SK-N-SH (cell line): ENCODE data around the gene ACTN3. TPM values are rescaled to one million over a fixed set of nuclear protein-coding genes. Genes with fewer than 3 reads are reported as not detected.

ENCODE experiments used
- CTCF ChIA-PET: fragments of 300-600, 350-600 bp; formaldehyde crosslinking; extraction: SDS; loops from one replicate; lab custom pipeline; 2021; lab: Yijun Ruan, JAX
- POLR2A ChIA-PET: fragments of 350-600 bp; sonication (Branson Sonifier 250); formaldehyde crosslinking; extraction: SDS; loops from one replicate; lab custom pipeline; 2020; ENCODE audit warnings: antibody characterized with exemption, inconsistent platforms; lab: Yijun Ruan, JAX
- DNase-seq: peaks from one replicate; pipeline ENCODE4 v3.0.0; 2012
- H2AFZ ChIP-seq: fragments of 200-600 bp; sonication (generic); 2 replicates; pipeline ENCODE4 v1.8.1; 2016; ENCODE audit warnings: antibody characterized with exemption, mild to moderate bottlenecking, low read depth
- H3F3A ChIP-seq: fragments of 200-600 bp; sonication (generic); replicated peaks from 2 replicates; pipeline ENCODE3; 2016; ENCODE audit warnings: antibody characterized with exemption, mild to moderate bottlenecking; ENCODE audit not compliant: insufficient read depth
- H3K27ac ChIP-seq, 2 experiments: fragments of 200-500 bp in 1 of 2; fragments of 200-600 bp in 1 of 2; sonication (Bioruptor generic) in 1 of 2; sonication (generic), shearing (Covaris generic) in 1 of 2; 2 replicates each; pipeline versions ENCODE4 v1.5.1 to v1.6.1; 2014 to 2016; ENCODE audit warnings: low read depth in 2 of 2, inconsistent platforms in 1 of 2, low read length in 1 of 2, mild to moderate bottlenecking in 1 of 2, mixed read lengths in 1 of 2
- H3K27me3 ChIP-seq: fragments of 200-600 bp; sonication (generic), shearing (Covaris generic); 2 replicates; pipeline ENCODE4 v1.6.1; 2016; ENCODE audit warnings: mixed run types; ENCODE audit not compliant: insufficient read depth
- H3K36me3 ChIP-seq, 2 experiments: fragments of 200-500 bp in 1 of 2; fragments of 200-600 bp in 1 of 2; sonication (Bioruptor generic) in 1 of 2; sonication (generic) in 1 of 2; replicated peaks in 1 of 2; 2 replicates each; pipeline versions ENCODE3 to v1.5.1; 2014 to 2016; ENCODE audit warnings: low read length in 1 of 2, mild to moderate bottlenecking in 1 of 2; ENCODE audit not compliant: insufficient read depth in 2 of 2, control insufficient read depth in 1 of 2
- H3K4me1 ChIP-seq, 2 experiments: fragments of 200-500 bp in 1 of 2; fragments of 200-600 bp in 1 of 2; sonication (Bioruptor generic) in 1 of 2; sonication (generic), shearing (Covaris generic) in 1 of 2; 2 replicates each; pipeline versions ENCODE4 v1.5.1 to v1.6.1; 2014 to 2016; ENCODE audit warnings: low read depth in 1 of 2, low read length in 1 of 2, mixed run types in 1 of 2; ENCODE audit not compliant: insufficient read depth in 2 of 2, control insufficient read depth in 1 of 2
- H3K4me2 ChIP-seq: fragments of 200-600 bp; sonication (generic), shearing (Covaris generic); 2 replicates; pipeline ENCODE4 v1.6.1; 2017; ENCODE audit warnings: mixed run types
- H3K4me3 ChIP-seq, 2 experiments: fragments of 200-500 bp in 1 of 2; fragments of 200-600 bp in 1 of 2; sonication (Bioruptor generic) in 1 of 2; sonication (generic), shearing (Covaris generic) in 1 of 2; 2 replicates each; pipeline versions ENCODE4 v1.5.1 to v1.8.1; 2014 to 2016; ENCODE audit warnings: low read depth in 2 of 2, inconsistent platforms in 1 of 2, low read length in 1 of 2, mild to moderate bottlenecking in 1 of 2, mixed read lengths in 1 of 2, moderate library complexity in 1 of 2
- H3K79me2 ChIP-seq: fragments of 200-600 bp; sonication (generic); 2 replicates; pipeline ENCODE4 v1.8.1; 2017; ENCODE audit warnings: mild to moderate bottlenecking; ENCODE audit not compliant: insufficient read depth
- H3K9ac ChIP-seq: fragments of 200-600 bp; sonication (generic); 2 replicates; pipeline ENCODE4 v1.6.1; 2017; ENCODE audit warnings: mixed run types
- H3K9me2 ChIP-seq: fragments of 200-600 bp; sonication (generic); 2 replicates; pipeline ENCODE4 v1.6.1; 2017; ENCODE audit warnings: mixed run types
- H3K9me3 ChIP-seq: fragments of 200-600 bp; sonication (generic); 2 replicates; pipeline ENCODE4 v1.6.1; 2017; ENCODE audit warnings: mixed run types, mild to moderate bottlenecking, moderate library complexity
- H4K20me1 ChIP-seq: fragments of 200-600 bp; sonication (generic); 2 replicates; pipeline ENCODE4 v1.6.1; 2017; ENCODE audit warnings: mild to moderate bottlenecking, mixed run types; ENCODE audit not compliant: insufficient read depth
- CHD2 ChIP-seq: fragments of 150-350 bp; IDR thresholded peaks from 2 replicates; pipeline ENCODE4 v1.6.1; 2018; ENCODE audit warnings: low read length; ENCODE audit not compliant: partially characterized antibody
- CTCF ChIP-seq: fragments of 200-600 bp; sonication (generic); IDR thresholded peaks from 2 replicates; pipeline ENCODE4 v1.6.1; 2017; ENCODE audit warnings: antibody characterized with exemption, mild to moderate bottlenecking, moderate library complexity
- ELF1 ChIP-seq: IDR thresholded peaks from 2 replicates; pipeline ENCODE4 v1.4.0; 2012
- EP300 ChIP-seq, 2 experiments: IDR thresholded peaks; 2 replicates each; pipeline versions ENCODE4 v1.4.0 to v1.6.1; 2012; ENCODE audit warnings: borderline replicate concordance in 1 of 2, low read depth in 1 of 2, low read length in 1 of 2
- EZH2phosphoT487 ChIP-seq: fragments of 200-600 bp; sonication (generic); IDR thresholded peaks from 2 replicates; pipeline ENCODE4 v1.6.1; 2017; ENCODE audit warnings: low read depth, mixed run types, mild to moderate bottlenecking, antibody characterized with exemption, moderate library complexity, borderline replicate concordance
- FOXM1 ChIP-seq: IDR thresholded peaks from 2 replicates; pipeline ENCODE4 v1.4.0; 2012; ENCODE audit warnings: low read depth, mild to moderate bottlenecking
- GABPA ChIP-seq: IDR thresholded peaks from 2 replicates; pipeline ENCODE4 v1.4.0; 2012; ENCODE audit warnings: low read depth, mild to moderate bottlenecking
- IRF3 ChIP-seq: fragments of 150-350 bp; IDR thresholded peaks from 2 replicates; pipeline ENCODE4 v1.6.1; 2016; ENCODE audit warnings: mild to moderate bottlenecking, low read depth, low read length
- JUND ChIP-seq: IDR thresholded peaks from 2 replicates; pipeline ENCODE4 v1.4.0; 2012
- MXI1 ChIP-seq: IDR thresholded peaks from 2 replicates; pipeline ENCODE4 v1.6.1; 2012; ENCODE audit warnings: mild to moderate bottlenecking, low read depth, low read length, improper control_type of control experiment
- NFIC ChIP-seq: IDR thresholded peaks from 2 replicates; pipeline ENCODE4 v1.4.0; 2012; ENCODE audit warnings: borderline replicate concordance
- NRF1 ChIP-seq: IDR thresholded peaks from 2 replicates; pipeline ENCODE4 v1.6.1; 2012; ENCODE audit warnings: low read depth, mild to moderate bottlenecking, low read length
- PBX3 ChIP-seq: IDR thresholded peaks from 2 replicates; pipeline ENCODE4; 2012
- POLR2AphosphoS5 ChIP-seq: IDR thresholded peaks from 2 replicates; pipeline ENCODE4 v1.6.1; 2012; ENCODE audit warnings: low read depth, low read length
- RFX5 ChIP-seq: IDR thresholded peaks from 2 replicates; pipeline ENCODE4 v1.6.1; 2012; ENCODE audit warnings: mild to moderate bottlenecking, improper control_type of control experiment, low read length
- SIN3A ChIP-seq: IDR thresholded peaks from 2 replicates; pipeline ENCODE4 v1.6.1; 2012; ENCODE audit warnings: low read depth, mild to moderate bottlenecking, low read length, moderate library complexity, borderline replicate concordance
- SMC3 ChIP-seq: IDR thresholded peaks from 2 replicates; pipeline ENCODE4 v1.6.1; 2012; ENCODE audit warnings: low read depth, low read length, improper control_type of control experiment
- TAF1 ChIP-seq: IDR thresholded peaks from 2 replicates; pipeline ENCODE4 v1.6.1; 2012; ENCODE audit warnings: low read depth, mild to moderate bottlenecking, low read length, moderate library complexity, borderline replicate concordance
- USF1 ChIP-seq: IDR thresholded peaks from 2 replicates; pipeline ENCODE4 v1.4.0; 2012; ENCODE audit warnings: low read depth, borderline replicate concordance
- YY1 ChIP-seq: IDR thresholded peaks from 2 replicates; pipeline ENCODE4 v1.4.0; 2012; ENCODE audit warnings: low read depth, mild to moderate bottlenecking
- ZBTB33 ChIP-seq: IDR thresholded peaks from 2 replicates; pipeline ENCODE4 v1.4.0; 2012; ENCODE audit warnings: low read depth, borderline replicate concordance
- WGBS: methylation state at CpG from one replicate; pipeline ENCODE4 v1.1.6; 2017; ENCODE audit warnings: low lambda C conversion rate; 5-methylcytosine and 5-hydroxymethylcytosine counted together
- polyA plus RNA-seq, 3 experiments: library from polyadenylated mRNA; depleted of rRNA; stranded (reverse); fragments of >200 nt; gene quantifications; 2 replicates each; pipeline ENCODE4 v1.2.3, GENCODE V29; 2012

The ACTN3 gene
- polyA plus RNA-seq, 1 of the 3 experiments (the other 2 are of a cell fraction), result 0.02 TPM

- Histone ChIP-seq H3K9me2 (no peaks in the 10 kb centered on the region), H3K4me3 (peak within 1 kb of the TSS; percentile 84 to 88), H3K4me1 (peaks cover 0 to 10% of the 10 kb centered on the region in 2 experiments; a peak in 1 of 4 replicates), H3K4me2 (peak within 1 kb of the TSS; percentile 89), H3F3A (peaks cover 4% of the 10 kb centered on the region), H3K27me3 (no peaks in the 10 kb centered on the region), H3K9ac (peak within 1 kb of the TSS; percentile 86), H3K36me3 (peaks cover 1 to 9% of the 10 kb centered on the region in 2 experiments), H3K27ac (peak within 1 kb of the TSS; percentile 39 to 64; a peak in 3 of 4 replicates), H2AFZ (peak within 1 kb of the TSS; percentile 98), H3K79me2 (peaks cover 7% of the 10 kb centered on the region), H4K20me1 (no peaks in the 10 kb centered on the region), H3K9me3 (no peaks in the 10 kb centered on the region)
- peak; percentile 99 for DNase-seq
- TF ChIP-seq GABPA, result peak; percentile 55
- peak; percentile 61; the same call in 1 of the 2 replicates for TF ChIP-seq TAF1
- TF ChIP-seq POLR2AphosphoS5, result peak; percentile 56; the same call in 1 of the 2 replicates
- TF ChIP-seq YY1, result no peak
- TF ChIP-seq ZBTB33, result peak; percentile 45; the same call in 1 of the 2 replicates
- TF ChIP-seq RFX5, result 0 out of 2 replicates have a peak, but pooled peaks have one; percentile 24
- TF ChIP-seq USF1, result no peak
- peak; percentile 96 for TF ChIP-seq ELF1
- TF ChIP-seq NFIC, result no peak
- TF ChIP-seq FOXM1, result no peak
- peak; percentile 91 for TF ChIP-seq MXI1
- TF ChIP-seq PBX3, result peak; percentile 99
- TF ChIP-seq NRF1, result no peak
- no peak for TF ChIP-seq SMC3
- TF ChIP-seq CHD2, result peak; percentile 78
- no peak for TF ChIP-seq JUND
- no peak for TF ChIP-seq EP300 (IDR thresholded peaks at IDR 0.05; ENCODE audit: borderline replicate concordance in 1 of 2, low read depth in 1 of 2, low read length in 1 of 2)
- TF ChIP-seq CTCF, result no peak
- no peak for TF ChIP-seq EZH2phosphoT487
- TF ChIP-seq SIN3A, result peak; percentile 85; the same call in 1 of the 2 replicates
- TF ChIP-seq IRF3, result peak; percentile 43
- POLR2A ChIA-PET, result interaction anchor here (0.6 to 1.8 kb wide), 7 partner anchors 14 to 133 kb away, joined by 3 to 9 read pairs (median 4); partner anchors contain the start of genes BBS1 and CTSF
- WGBS, result 0% methylated on average over 13 of the region's 71 CpGs
- CTCF ChIA-PET, result interaction anchor here (0.6 to 2.8 kb wide), 7 partner anchors 9 to 1229 kb away, joined by 3 to 20 read pairs (median 4); partner anchors contain the start of gene RBM4B
These were observed 869 bp upstream of the ACTN3 start, which contains the start of gene ZDHHC24 for GRCh38 chr11:66545701-66546367. ZDHHC24 (minus strand) TSS chr11:66546048; CDS start chr11:66546003, 45 bp downstream.
